SK-N-SH treated with all-trans-retinoic acid at 6 μM for 48 hours (cell line): ENCODE results near the gene TGFA.

Experiments
- ATAC-seq: fragments of 200-7000 bp; cut with Tn5 transposase; 3 replicates; pipeline ENCODE4 v1.9.1; 2020; ENCODE audit warnings: mild to moderate bottlenecking, moderate library complexity
- ARNTL ChIP-seq: fragments of 450-650 bp; formaldehyde crosslinking; IDR thresholded peaks from 2 replicates; pipeline ENCODE4 v1.5.0; 2020; ENCODE audit warnings: low read depth, mild to moderate bottlenecking, moderate library complexity, borderline replicate concordance
- CSDC2 ChIP-seq: fragments of 250-450 bp; sonication (Bioruptor Pico); IDR thresholded peaks from 2 replicates; pipeline ENCODE4 v1.5.0; 2020; ENCODE audit warnings: mild to moderate bottlenecking, moderate library complexity
- ESRRG ChIP-seq: fragments of 250-450 bp; sonication (Bioruptor Pico); IDR thresholded peaks from 2 replicates; pipeline ENCODE4 v1.6.1; 2021; ENCODE audit warnings: mild to moderate bottlenecking
- GLIS3 ChIP-seq: fragments of 250-450 bp; sonication (Bioruptor Pico); IDR thresholded peaks from 2 replicates; pipeline ENCODE4 v1.5.0; 2020; ENCODE audit warnings: mild to moderate bottlenecking, moderate library complexity
- ISL1 ChIP-seq: fragments of 250-450 bp; sonication (Bioruptor Pico); IDR thresholded peaks from 2 replicates; pipeline ENCODE4 v2.1.2; 2022; ENCODE audit warnings: mild to moderate bottlenecking, moderate library complexity
- OSR1 ChIP-seq: fragments of 250-450 bp; sonication (Bioruptor Pico); IDR thresholded peaks from 2 replicates; pipeline ENCODE4 v1.8.0; 2022; ENCODE audit warnings: moderate library complexity, mild to moderate bottlenecking, inconsistent platforms
- PPARA ChIP-seq: fragments of 250-450 bp; sonication (Bioruptor Pico); IDR thresholded peaks from 2 replicates; pipeline ENCODE4 v1.5.0; 2020; ENCODE audit warnings: mild to moderate bottlenecking, borderline replicate concordance
- SNAI2 ChIP-seq: fragments of 250-450 bp; sonication (Bioruptor Pico); IDR thresholded peaks from 2 replicates; pipeline ENCODE4 v1.5.0; 2020; ENCODE audit warnings: mild to moderate bottlenecking, moderate library complexity
- TCF4 ChIP-seq: fragments of 250-450 bp; sonication (Bioruptor Pico); IDR thresholded peaks from 2 replicates; pipeline ENCODE4 v1.8.0; 2021; ENCODE audit warnings: mild to moderate bottlenecking, moderate library complexity, borderline replicate concordance
- TOX ChIP-seq: fragments of 250-450 bp; sonication (Bioruptor Pico); IDR thresholded peaks from 2 replicates; pipeline ENCODE4 v1.8.0; 2021; ENCODE audit warnings: mild to moderate bottlenecking, moderate library complexity, borderline replicate concordance
- ZC3H10 ChIP-seq: fragments of 250-450 bp; sonication (Bioruptor Pico); IDR thresholded peaks from 2 replicates; pipeline ENCODE4 v1.5.1; 2021; ENCODE audit warnings: mild to moderate bottlenecking, moderate library complexity
- ZFP3 ChIP-seq: fragments of 250-450 bp; sonication (Bioruptor Pico); IDR thresholded peaks from 2 replicates; pipeline ENCODE4 v1.5.0; 2020; ENCODE audit warnings: mild to moderate bottlenecking, moderate library complexity
- ZNF70 ChIP-seq: fragments of 450-650 bp; formaldehyde crosslinking; IDR thresholded peaks from 2 replicates; pipeline ENCODE4 v1.5.0; 2020; ENCODE audit warnings: mild to moderate bottlenecking, moderate library complexity
- ZNF8 ChIP-seq: fragments of 450-650 bp; formaldehyde crosslinking; IDR thresholded peaks from 2 replicates; pipeline ENCODE4 v1.5.0; 2020; ENCODE audit warnings: mild to moderate bottlenecking, moderate library complexity
- TF ChIP-seq, protein P1 (sequence below): fragments of 250-450 bp; sonication (Bioruptor Pico); IDR thresholded peaks from 2 replicates; pipeline ENCODE4 v1.5.1; 2021; ENCODE audit warnings: mild to moderate bottlenecking, moderate library complexity
- TF ChIP-seq, protein P2 (sequence below): fragments of 250-450 bp; sonication (Bioruptor Pico); IDR thresholded peaks from 2 replicates; pipeline ENCODE4 v1.5.1; 2020; ENCODE audit warnings: low read depth, mild to moderate bottlenecking, moderate library complexity
- TF ChIP-seq, protein P3 (sequence below): fragments of 250-450 bp; sonication (Bioruptor Pico); IDR thresholded peaks from 2 replicates; pipeline ENCODE4 v1.8.0; 2020; ENCODE audit warnings: mild to moderate bottlenecking, moderate library complexity, borderline replicate concordance
- TF ChIP-seq, protein P4 (sequence below): fragments of 250-450 bp; sonication (Bioruptor Pico); IDR thresholded peaks from 2 replicates; pipeline ENCODE4 v1.8.0; 2021; ENCODE audit warnings: low read depth, mild to moderate bottlenecking, moderate library complexity, borderline replicate concordance
- TF ChIP-seq, protein P5 (sequence below): fragments of 250-450 bp; sonication (Bioruptor Pico); IDR thresholded peaks from 2 replicates; pipeline ENCODE4 v1.5.0; 2020; ENCODE audit warnings: mild to moderate bottlenecking, moderate library complexity

Gene TGFA

GRCh38 chr2:70499253-70499652 lies 54.4 kb downstream of the TGFA start:
- ATAC-seq = no peak
- TF ChIP-seq, protein P1, sequence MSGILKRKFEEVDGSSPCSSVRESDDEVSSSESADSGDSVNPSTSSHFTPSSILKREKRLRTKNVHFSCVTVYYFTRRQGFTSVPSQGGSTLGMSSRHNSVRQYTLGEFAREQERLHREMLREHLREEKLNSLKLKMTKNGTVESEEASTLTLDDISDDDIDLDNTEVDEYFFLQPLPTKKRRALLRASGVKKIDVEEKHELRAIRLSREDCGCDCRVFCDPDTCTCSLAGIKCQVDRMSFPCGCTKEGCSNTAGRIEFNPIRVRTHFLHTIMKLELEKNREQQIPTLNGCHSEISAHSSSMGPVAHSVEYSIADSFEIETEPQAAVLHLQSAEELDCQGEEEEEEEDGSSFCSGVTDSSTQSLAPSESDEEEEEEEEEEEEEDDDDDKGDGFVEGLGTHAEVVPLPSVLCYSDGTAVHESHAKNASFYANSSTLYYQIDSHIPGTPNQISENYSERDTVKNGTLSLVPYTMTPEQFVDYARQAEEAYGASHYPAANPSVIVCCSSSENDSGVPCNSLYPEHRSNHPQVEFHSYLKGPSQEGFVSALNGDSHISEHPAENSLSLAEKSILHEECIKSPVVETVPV (CRISPR knock-in tag) = no peak
- TF ChIP-seq ARNTL (CRISPR knock-in tag) = no peak
- TF ChIP-seq OSR1 = no peak
- TF ChIP-seq, protein P2, sequence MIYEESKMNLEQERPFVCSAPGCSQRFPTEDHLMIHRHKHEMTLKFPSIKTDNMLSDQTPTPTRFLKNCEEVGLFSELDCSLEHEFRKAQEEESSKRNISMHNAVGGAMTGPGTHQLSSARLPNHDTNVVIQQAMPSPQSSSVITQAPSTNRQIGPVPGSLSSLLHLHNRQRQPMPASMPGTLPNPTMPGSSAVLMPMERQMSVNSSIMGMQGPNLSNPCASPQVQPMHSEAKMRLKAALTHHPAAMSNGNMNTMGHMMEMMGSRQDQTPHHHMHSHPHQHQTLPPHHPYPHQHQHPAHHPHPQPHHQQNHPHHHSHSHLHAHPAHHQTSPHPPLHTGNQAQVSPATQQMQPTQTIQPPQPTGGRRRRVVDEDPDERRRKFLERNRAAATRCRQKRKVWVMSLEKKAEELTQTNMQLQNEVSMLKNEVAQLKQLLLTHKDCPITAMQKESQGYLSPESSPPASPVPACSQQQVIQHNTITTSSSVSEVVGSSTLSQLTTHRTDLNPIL (CRISPR knock-in tag) = no peak
- no peak for TF ChIP-seq ZC3H10 (CRISPR knock-in tag)
- TF ChIP-seq, protein P3, sequence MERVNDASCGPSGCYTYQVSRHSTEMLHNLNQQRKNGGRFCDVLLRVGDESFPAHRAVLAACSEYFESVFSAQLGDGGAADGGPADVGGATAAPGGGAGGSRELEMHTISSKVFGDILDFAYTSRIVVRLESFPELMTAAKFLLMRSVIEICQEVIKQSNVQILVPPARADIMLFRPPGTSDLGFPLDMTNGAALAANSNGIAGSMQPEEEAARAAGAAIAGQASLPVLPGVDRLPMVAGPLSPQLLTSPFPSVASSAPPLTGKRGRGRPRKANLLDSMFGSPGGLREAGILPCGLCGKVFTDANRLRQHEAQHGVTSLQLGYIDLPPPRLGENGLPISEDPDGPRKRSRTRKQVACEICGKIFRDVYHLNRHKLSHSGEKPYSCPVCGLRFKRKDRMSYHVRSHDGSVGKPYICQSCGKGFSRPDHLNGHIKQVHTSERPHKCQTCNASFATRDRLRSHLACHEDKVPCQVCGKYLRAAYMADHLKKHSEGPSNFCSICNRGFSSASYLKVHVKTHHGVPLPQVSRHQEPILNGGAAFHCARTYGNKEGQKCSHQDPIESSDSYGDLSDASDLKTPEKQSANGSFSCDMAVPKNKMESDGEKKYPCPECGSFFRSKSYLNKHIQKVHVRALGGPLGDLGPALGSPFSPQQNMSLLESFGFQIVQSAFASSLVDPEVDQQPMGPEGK = no peak
- no peak for TF ChIP-seq ZNF8

DNA sequence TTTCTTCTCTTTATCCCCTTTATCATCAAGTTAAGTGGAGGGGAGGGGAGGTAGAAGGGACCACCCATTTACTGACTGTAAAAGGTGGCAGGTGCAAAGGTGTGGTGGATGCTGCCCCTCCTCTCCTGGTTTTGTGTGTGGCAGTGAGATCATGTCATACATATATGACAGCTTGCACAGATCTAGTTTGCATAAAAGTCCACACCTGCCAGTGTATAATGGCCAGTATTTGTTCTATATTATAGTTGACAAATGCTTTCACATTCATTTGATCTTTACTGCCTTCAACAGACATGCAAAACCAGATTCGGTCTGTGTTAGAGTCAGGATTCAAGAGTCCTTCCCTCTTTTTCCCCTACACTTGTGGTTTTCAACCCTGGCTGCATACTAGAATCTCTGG lies 55.1 kb downstream of the TGFA start:
- TF ChIP-seq, protein P2 (CRISPR knock-in tag) = no peak
- TF ChIP-seq, protein P4, sequence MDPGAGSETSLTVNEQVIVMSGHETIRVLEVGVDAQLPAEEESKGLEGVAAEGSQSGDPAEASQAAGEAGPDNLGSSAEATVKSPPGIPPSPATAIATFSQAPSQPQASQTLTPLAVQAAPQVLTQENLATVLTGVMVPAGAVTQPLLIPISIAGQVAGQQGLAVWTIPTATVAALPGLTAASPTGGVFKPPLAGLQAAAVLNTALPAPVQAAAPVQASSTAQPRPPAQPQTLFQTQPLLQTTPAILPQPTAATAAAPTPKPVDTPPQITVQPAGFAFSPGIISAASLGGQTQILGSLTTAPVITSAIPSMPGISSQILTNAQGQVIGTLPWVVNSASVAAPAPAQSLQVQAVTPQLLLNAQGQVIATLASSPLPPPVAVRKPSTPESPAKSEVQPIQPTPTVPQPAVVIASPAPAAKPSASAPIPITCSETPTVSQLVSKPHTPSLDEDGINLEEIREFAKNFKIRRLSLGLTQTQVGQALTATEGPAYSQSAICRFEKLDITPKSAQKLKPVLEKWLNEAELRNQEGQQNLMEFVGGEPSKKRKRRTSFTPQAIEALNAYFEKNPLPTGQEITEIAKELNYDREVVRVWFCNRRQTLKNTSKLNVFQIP (CRISPR knock-in tag) = no peak
- TF ChIP-seq ISL1 (no peak), ZFP3 (no peak), GLIS3 (CRISPR knock-in tag) (no peak), PPARA (CRISPR knock-in tag) (no peak), SNAI2 (CRISPR knock-in tag) (no peak), CSDC2 (no peak), ESRRG (CRISPR knock-in tag) (no peak), ZNF70 (CRISPR knock-in tag) (no peak), ARNTL (CRISPR knock-in tag) (no peak), ZNF8 (no peak), OSR1 (no peak)
- TF ChIP-seq, protein P5, sequence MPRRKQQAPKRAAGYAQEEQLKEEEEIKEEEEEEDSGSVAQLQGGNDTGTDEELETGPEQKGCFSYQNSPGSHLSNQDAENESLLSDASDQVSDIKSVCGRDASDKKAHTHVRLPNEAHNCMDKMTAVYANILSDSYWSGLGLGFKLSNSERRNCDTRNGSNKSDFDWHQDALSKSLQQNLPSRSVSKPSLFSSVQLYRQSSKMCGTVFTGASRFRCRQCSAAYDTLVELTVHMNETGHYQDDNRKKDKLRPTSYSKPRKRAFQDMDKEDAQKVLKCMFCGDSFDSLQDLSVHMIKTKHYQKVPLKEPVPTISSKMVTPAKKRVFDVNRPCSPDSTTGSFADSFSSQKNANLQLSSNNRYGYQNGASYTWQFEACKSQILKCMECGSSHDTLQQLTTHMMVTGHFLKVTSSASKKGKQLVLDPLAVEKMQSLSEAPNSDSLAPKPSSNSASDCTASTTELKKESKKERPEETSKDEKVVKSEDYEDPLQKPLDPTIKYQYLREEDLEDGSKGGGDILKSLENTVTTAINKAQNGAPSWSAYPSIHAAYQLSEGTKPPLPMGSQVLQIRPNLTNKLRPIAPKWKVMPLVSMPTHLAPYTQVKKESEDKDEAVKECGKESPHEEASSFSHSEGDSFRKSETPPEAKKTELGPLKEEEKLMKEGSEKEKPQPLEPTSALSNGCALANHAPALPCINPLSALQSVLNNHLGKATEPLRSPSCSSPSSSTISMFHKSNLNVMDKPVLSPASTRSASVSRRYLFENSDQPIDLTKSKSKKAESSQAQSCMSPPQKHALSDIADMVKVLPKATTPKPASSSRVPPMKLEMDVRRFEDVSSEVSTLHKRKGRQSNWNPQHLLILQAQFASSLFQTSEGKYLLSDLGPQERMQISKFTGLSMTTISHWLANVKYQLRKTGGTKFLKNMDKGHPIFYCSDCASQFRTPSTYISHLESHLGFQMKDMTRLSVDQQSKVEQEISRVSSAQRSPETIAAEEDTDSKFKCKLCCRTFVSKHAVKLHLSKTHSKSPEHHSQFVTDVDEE = no peak
- TF ChIP-seq, all 23 proteins: peak for 0
- ATAC-seq = no peak

DNA sequence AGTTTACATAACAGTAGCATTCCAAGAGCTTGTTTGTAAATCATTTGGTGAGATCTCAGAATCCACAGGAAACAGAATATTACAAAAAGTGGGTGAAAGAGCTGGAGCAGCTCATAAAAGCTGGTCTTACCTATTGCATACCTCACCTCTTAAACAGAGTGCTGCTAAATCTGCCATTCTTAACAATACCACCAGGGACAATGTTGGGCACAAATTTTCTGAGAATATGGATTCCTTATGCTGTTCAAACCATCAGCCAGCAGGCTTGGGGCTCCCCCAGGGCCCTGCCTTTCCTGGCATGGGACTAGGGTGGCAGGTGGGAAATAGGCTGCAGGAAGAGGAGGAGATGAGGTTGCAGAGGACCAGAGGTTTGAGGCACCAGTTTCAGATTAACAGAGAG lies 55.6 kb downstream of the TGFA start:
- peak; percentile 70 for ATAC-seq
- TF ChIP-seq ZC3H10 (CRISPR knock-in tag) (no peak), CSDC2 (no peak), ESRRG (CRISPR knock-in tag) (no peak), ZNF70 (CRISPR knock-in tag) (no peak), ARNTL (CRISPR knock-in tag) (no peak), OSR1 (no peak), TOX (CRISPR knock-in tag) (no peak), TCF4 (CRISPR knock-in tag) (no peak), ZFP3 (no peak)
- TF ChIP-seq, protein P5 = no peak
- TF ChIP-seq, protein P2 (CRISPR knock-in tag) = no peak
- TF ChIP-seq, protein P4 (CRISPR knock-in tag) = no peak
